ENCODE measurements around the gene YBX2. TPM values are rescaled to one million over a fixed set of nuclear protein-coding genes. Genes with fewer than 3 reads are reported as not detected.

The YBX2 gene
- polyA plus RNA-seq, 1 donor (not counting 4 experiments of a cell fraction or from before 2014, with no cell fraction given), result 0.05 TPM

DNA sequence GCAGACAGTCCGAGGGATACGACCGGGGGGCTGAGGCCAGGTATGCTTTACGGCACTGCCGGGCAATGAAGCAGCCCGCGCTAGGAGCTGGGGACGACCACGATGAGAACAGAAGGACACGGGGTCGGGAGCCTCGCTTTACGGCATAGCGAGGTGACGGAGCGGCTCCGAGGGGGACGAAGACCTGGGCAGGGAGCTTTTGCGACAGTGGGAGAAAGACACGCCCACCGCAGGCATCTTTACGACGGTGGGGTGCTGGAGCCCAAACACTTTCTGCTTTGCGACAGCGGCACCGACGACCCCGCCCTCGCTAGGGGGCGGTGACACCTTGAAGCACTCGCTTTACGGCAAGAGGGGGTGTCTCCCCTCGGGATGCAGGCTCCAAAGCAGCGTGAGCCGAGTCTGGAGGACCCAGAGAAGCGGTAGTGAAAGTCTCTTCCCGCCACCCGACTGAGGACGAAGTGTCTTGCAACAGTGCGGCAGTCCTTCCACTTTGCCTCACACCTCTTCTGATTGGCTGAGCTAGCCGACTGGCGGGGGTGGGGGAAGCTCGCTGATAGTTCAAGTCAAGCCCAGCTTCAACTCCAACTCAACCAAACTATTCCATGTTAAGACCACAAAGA lies 35.0 kb upstream of the YBX2 start:
- H3K4me1 ChIP-seq (ENCODE audit: control insufficient read depth, extremely low read depth, insufficient read depth, low read length), result peaks cover 8% of the 10 kb centered on the region
- dilution Hi-C loops (cut with MboI; ENCODE audit: extremely low pct_ligation_motif_present, low sequenced_read_pairs), result no loop called here
- H3K9me3 ChIP-seq (ENCODE audit: control insufficient read depth, low read depth, low read length), result no peaks in the 10 kb centered on the region
- H3K27ac ChIP-seq (ENCODE audit: control insufficient read depth, insufficient read depth, low read length), result peak overlapping the region; percentile 90
- FAIRE-seq (peak; percentile 96), DNase-seq (ENCODE audit: low read depth, low spot score) (peak; percentile 97)
- H3K9me1 ChIP-seq (ENCODE audit: control insufficient read depth, extremely low read depth, insufficient read depth, low read length), result peaks cover 2% of the 10 kb centered on the region
- peak overlapping the region; percentile 99 for H3K4me2 ChIP-seq (ENCODE audit: control insufficient read depth, extremely low read depth, insufficient read depth, low read depth, low read length)
- peak overlapping the region; percentile 97 for H2AFZ ChIP-seq (ENCODE audit: control insufficient read depth, low read length)
- peaks cover 17% of the 10 kb centered on the region for H3K79me2 ChIP-seq (ENCODE audit: control insufficient read depth, insufficient read depth, low read length)
- no peak for TF ChIP-seq EZH2 (IDR thresholded peaks at IDR 0.05; ENCODE audit: low read length)
- TF ChIP-seq, protein P1, sequence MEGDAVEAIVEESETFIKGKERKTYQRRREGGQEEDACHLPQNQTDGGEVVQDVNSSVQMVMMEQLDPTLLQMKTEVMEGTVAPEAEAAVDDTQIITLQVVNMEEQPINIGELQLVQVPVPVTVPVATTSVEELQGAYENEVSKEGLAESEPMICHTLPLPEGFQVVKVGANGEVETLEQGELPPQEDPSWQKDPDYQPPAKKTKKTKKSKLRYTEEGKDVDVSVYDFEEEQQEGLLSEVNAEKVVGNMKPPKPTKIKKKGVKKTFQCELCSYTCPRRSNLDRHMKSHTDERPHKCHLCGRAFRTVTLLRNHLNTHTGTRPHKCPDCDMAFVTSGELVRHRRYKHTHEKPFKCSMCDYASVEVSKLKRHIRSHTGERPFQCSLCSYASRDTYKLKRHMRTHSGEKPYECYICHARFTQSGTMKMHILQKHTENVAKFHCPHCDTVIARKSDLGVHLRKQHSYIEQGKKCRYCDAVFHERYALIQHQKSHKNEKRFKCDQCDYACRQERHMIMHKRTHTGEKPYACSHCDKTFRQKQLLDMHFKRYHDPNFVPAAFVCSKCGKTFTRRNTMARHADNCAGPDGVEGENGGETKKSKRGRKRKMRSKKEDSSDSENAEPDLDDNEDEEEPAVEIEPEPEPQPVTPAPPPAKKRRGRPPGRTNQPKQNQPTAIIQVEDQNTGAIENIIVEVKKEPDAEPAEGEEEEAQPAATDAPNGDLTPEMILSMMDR (optimal IDR thresholded peaks at IDR 0.05 in 1 of 3, IDR thresholded peaks at IDR 0.05 in 1 of 3, conservative IDR thresholded peaks at IDR 0.05 in 1 of 3; ENCODE audit: extremely low read depth in 1 of 3, insufficient read depth in 2 of 3, low read length in 3 of 3), result no peak
- H3K9ac ChIP-seq (ENCODE audit: control insufficient read depth, extremely low read depth, insufficient read depth, low read length), result peak overlapping the region; percentile 91
- no peaks in the 10 kb centered on the region for H4K20me1 ChIP-seq (ENCODE audit: control insufficient read depth, extremely low read depth, insufficient read depth, low read length)
- H3K4me3 ChIP-seq (ENCODE audit: control insufficient read depth in 2 of 3, extremely low read depth in 1 of 3, insufficient read depth in 2 of 3, low read depth in 1 of 3, low read length in 3 of 3), result peak overlapping the region; percentile 87 to 95 (median 90)
- H3K27me3 ChIP-seq (ENCODE audit: control insufficient read depth, extremely low read depth, insufficient read depth, low read length), result no peaks in the 10 kb centered on the region
- H3K36me3 ChIP-seq (ENCODE audit: control insufficient read depth in 2 of 2, extremely low read depth in 1 of 2, insufficient read depth in 2 of 2, low read length in 2 of 2), result peaks cover 17 to 23% of the 10 kb centered on the region in 2 experiments

DNA sequence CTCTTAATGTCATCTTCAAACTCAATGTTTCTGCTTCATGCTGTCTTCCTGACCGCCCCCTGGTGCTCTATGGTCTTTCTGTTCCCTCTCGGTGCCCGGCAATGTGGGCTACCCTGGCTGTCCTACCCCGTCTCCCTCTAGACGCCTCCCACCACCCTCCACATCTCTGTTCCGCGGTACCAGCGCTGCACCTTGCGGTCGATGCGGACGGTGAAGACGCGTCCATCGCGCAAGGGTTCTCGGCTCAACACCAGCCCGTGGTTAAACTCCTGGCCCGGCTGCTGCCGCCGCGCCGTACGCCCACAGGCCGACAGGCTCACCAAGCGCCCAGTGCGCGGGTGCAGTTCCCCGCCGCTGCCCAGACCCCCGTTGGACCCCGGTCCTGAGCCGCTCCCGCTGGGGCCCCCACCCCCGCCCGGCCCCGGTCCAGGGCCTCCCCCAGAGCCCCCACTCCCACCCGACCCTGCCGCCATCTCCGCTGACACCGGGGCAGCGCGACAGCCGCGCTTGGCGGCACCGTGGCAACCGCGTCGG lies 34.5 kb upstream of the YBX2 start, which contains the start of gene NEURL4:
NEURL4 (minus strand) TSS at position 496 of the 534 bp plus-strand sequence; CDS start at position 473, 23 bp downstream.
- no peaks in the 10 kb centered on the region for H3K9me3 ChIP-seq (ENCODE audit: control insufficient read depth, low read depth, low read length)
- H3K79me2 ChIP-seq (ENCODE audit: control insufficient read depth, insufficient read depth, low read length), result peaks cover 17% of the 10 kb centered on the region
- H3K9me1 ChIP-seq (ENCODE audit: control insufficient read depth, extremely low read depth, insufficient read depth, low read length), result peaks cover 2% of the 10 kb centered on the region
- no peaks in the 10 kb centered on the region for H4K20me1 ChIP-seq (ENCODE audit: control insufficient read depth, extremely low read depth, insufficient read depth, low read length)
- H3K4me3 ChIP-seq (ENCODE audit: control insufficient read depth in 2 of 3, extremely low read depth in 1 of 3, insufficient read depth in 2 of 3, low read depth in 1 of 3, low read length in 3 of 3), result peak within 1 kb of the TSS; percentile 87 to 95 (median 90)
- FAIRE-seq (no peak), DNase-seq (ENCODE audit: low read depth, low spot score) (no peak)
- H3K36me3 ChIP-seq (ENCODE audit: control insufficient read depth in 2 of 2, extremely low read depth in 1 of 2, insufficient read depth in 2 of 2, low read length in 2 of 2), result peaks cover 19 to 27% of the 10 kb centered on the region in 2 experiments
- peak within 1 kb of the TSS; percentile 99 for H3K4me2 ChIP-seq (ENCODE audit: control insufficient read depth, extremely low read depth, insufficient read depth, low read depth, low read length)
- no peaks in the 10 kb centered on the region for H3K27me3 ChIP-seq (ENCODE audit: control insufficient read depth, extremely low read depth, insufficient read depth, low read length)
- dilution Hi-C loops (cut with MboI; ENCODE audit: extremely low pct_ligation_motif_present, low sequenced_read_pairs), result no loop called here
- H2AFZ ChIP-seq (ENCODE audit: control insufficient read depth, low read length), result peak within 1 kb of the TSS; percentile 97
- H3K4me1 ChIP-seq (ENCODE audit: control insufficient read depth, extremely low read depth, insufficient read depth, low read length), result peaks cover 8% of the 10 kb centered on the region
- peak within 1 kb of the TSS; percentile 90 for H3K27ac ChIP-seq (ENCODE audit: control insufficient read depth, insufficient read depth, low read length)
- TF ChIP-seq, protein P1 (optimal IDR thresholded peaks at IDR 0.05 in 1 of 3, IDR thresholded peaks at IDR 0.05 in 1 of 3, conservative IDR thresholded peaks at IDR 0.05 in 1 of 3; ENCODE audit: extremely low read depth in 1 of 3, insufficient read depth in 2 of 3, low read length in 3 of 3), result peak in 1 of 3 experiments; percentile 6
- TF ChIP-seq EZH2 (IDR thresholded peaks at IDR 0.05; ENCODE audit: low read length), result no peak
- peak within 1 kb of the TSS; percentile 91 for H3K9ac ChIP-seq (ENCODE audit: control insufficient read depth, extremely low read depth, insufficient read depth, low read length)
